Endometrial microvascular endothelial cells (primary cell): Measurements from ENCODE around the gene VCAN. TPM values are rescaled to one million over a fixed set of nuclear protein-coding genes. Genes with fewer than 3 reads are reported as not detected.

ENCODE experiments used
- in situ Hi-C: cut with HindIII; loops from 2 replicates; pipeline ENCODE4 v1.10.0; 2017; ENCODE audit warnings: low sequenced_read_pairs, low pct_unique_long_range_greater_than_20kb; ENCODE audit errors: inconsistent ontology term
- total RNA-seq: library from RNA; depleted of rRNA; stranded (reverse); fragments of >200 nt; gene quantifications from one replicate; pipeline ENCODE4 v1.2.3, GENCODE V29; 2015; ENCODE audit errors: inconsistent ontology term

Gene VCAN
- total RNA-seq, 1 donor from 2014 or later, result 5.5 TPM

DNA sequence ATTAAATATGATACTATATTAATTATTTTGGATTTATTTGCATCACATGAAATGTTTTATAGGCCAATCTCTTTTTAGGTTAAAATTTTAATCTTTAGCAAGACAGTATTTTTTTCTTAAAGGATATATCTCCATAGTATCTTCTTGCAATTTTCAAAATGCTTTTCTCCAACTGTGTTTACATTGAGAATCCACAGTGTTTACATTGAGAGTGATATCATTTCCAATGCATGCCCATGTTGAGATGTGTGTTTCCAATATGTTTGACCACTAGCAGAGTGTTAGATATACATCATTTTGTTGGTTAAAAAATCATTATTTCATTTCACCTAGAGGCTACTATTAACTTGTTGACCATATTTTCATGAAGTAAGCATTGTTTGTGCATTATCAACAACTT is 17.3 kb downstream of the VCAN start:
- in situ Hi-C loops, result no loop called here

GRCh38 chr5:83490203-83490602 is 18.7 kb downstream of the VCAN start:
- in situ Hi-C loops, result no loop called here

DNA sequence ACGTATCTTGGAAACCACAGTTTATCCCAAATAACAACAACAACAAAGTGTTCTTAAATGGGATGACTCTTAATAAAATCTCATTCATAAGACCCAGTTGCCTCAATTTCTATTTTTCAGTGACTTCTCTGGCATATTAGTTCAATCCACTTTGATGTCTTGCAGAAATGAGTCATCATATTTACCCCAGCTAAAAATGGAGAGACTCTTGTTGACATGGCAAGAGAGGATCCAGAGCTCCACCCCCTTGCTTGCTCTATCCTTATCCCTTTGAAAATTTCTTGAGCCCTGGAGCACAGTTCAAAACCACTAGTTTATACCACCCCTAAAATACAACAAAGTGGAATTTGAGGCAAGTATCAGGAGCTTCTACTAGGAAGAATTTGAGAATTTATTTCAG is 20.8 kb downstream of the VCAN start:
- in situ Hi-C loops, result no loop called here

- in situ Hi-C loops, result no loop called here
Measured at GRCh38 chr5:83493644-83494043, 22.1 kb downstream of the VCAN start.

DNA sequence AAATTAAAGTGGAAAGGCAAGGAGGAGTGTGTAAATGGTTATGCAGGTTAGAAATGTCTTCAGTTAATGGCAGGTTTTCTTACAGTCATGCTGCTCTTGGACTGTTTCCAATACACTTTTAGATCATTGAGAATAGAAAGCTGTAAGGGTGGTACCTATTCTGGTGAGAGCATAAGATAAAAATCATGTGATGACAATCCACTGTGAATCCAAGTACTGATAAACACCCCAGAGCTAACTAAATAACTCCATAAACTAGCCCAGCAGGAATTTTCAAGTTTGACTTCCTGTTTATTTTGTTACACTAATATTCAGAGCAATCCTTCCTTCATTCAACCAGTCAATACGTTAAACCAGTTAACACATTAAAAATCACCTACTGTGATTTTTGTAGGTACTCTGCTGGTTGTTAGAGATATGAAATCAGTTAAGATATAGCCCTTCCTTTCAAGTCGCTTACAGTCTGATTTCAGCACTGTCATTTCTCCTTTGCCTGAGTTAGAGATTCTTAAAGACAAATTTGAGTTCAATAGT is 22.6 kb downstream of the VCAN start:
- in situ Hi-C loops, result no loop called here

DNA sequence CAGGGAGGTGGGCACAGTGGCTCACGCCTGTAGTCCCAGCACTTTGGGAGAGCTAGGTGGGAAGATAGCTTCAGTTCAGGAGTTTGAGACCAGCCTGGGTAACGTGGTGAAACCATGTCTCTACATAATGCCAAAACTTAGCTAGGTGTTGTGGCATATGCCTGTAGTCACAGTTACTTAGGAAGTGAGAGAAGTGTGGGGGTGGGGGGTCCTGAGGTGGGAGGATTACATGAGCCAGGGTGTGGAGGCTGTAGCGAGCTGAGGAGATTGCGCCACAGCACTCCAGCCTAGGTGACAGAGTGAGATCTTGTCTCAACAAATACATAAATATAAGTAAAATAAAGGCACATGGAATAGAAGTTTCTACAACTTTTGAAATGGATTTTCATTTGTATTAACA is 23.1 kb downstream of the VCAN start:
- in situ Hi-C loops, result no loop called here

GRCh38 chr5:83496626-83497025 is 25.1 kb downstream of the VCAN start:
- in situ Hi-C loops, result no loop called here

GRCh38 chr5:83498585-83498984 is 27.0 kb downstream of the VCAN start:
- in situ Hi-C loops, result no loop called here

DNA sequence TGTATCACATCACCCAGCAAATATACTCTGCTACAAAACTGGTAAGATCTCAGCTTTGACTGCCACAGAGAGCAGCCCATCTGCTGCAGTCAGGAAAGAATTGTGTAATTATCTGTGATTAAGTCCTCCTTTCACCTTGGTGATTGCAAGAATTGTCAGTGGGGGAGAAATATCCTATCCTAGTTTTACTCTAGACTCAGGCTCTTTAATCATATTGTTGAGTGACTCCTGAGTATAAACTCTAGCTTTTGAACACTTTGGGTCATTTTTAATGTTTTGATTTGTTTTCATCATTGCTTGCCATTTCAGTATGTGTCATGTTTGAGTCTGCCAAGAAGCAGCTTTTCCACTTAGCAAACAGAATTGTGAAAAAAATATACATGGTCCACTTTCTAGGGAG is 32.1 kb downstream of the VCAN start:
- in situ Hi-C loops, result no loop called here

- in situ Hi-C loops, result no loop called here
Measured at GRCh38 chr5:83507431-83507830, 35.9 kb downstream of the VCAN start.

GRCh38 chr5:83509540-83509939 is 38.0 kb downstream of the VCAN start:
- in situ Hi-C loops, result no loop called here

DNA sequence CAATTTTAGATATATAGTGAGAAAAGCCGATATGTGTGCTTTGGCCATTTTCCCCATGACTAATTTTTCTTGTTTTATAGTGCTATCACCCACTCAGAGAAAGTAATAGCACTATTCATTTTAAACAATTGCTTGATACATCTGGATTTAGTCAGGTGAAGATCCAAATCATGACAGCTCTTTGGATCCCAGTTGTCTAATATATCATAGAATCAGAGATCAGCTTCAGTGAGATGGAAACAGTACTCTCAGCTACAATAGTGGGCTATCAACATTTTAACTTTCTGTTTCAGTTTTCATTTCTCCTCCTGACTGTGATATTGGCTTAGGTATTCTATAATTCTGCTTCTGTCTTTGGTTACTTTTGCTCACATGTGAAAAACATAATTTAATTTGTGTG is 38.7 kb downstream of the VCAN start:
- in situ Hi-C loops, result no loop called here

- in situ Hi-C loops, result no loop called here
Measured at GRCh38 chr5:83512061-83512745, 40.7 kb downstream of the VCAN start.

GRCh38 chr5:83513081-83513480 is 41.5 kb downstream of the VCAN start:
- in situ Hi-C loops, result no loop called here

- in situ Hi-C loops, result no loop called here
Measured at GRCh38 chr5:83513491-83513890, 41.9 kb downstream of the VCAN start.

- in situ Hi-C loops, result no loop called here
Measured at GRCh38 chr5:83516377-83516776, 44.8 kb downstream of the VCAN start.

DNA sequence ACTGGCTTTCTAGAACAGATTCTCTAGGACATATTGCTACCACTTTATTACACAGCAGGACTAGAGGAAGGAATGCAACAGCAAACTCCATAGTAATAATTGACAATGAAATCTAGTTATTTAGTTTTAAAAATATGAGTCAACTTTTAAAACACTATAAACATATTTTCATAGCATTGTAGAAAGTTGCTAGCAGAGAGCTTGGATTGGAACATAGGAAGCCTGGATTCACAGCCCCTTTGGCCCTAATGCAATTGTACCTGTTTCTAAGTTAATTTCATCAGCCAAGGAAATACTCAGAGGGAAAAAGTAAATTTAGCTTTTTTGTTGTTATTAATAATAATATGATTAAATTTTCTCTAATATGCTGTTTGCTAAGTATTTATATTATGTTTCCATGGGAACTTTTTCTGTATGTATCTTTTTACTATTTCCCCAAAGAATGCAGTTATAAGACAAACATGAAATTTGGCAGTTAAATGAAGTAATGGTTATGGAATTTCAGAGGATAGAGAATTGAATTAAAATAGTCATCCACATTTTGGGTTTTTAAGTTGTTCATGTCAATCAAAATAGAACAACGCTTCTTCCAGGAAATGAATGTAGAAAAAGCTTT is 45.6 kb downstream of the VCAN start:
- in situ Hi-C loops, result no loop called here

GRCh38 chr5:83517688-83518085 is 46.1 kb downstream of the VCAN start:
- in situ Hi-C loops, result no loop called here

DNA sequence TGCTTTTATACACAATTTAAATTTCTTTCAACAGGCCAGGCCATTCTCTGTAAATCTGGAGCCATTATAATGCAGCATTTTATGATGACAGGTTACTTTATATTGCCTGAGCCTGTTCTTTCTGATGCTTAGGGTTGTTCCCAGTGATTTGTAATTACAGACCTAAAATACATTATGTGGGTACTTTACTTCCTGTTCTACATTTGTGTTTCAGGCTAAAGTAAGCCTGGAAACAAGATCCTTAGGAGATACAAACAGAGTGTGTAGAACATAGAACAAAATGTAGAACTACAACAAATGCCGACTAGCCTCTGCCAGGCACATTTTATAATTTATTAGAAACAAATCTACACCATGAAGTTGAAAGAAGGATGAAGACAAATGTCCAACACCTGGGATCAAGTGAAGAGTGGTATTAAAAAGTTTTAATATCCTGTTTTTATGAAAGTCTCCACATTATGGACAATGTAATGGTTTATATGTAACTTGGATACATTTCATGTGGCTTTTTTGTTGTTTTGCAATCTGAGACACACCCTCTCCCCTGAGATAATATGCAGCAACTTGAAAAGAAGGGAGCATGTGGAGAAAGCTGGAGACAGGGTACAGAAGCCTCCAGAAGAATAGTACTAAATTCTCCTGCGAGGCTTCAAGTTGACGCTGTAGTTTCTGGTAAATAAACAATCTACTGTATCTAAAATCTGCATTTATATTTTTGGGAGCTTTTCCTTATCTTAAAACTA is 46.9 kb downstream of the VCAN start:
- in situ Hi-C loops, result no loop called here

DNA sequence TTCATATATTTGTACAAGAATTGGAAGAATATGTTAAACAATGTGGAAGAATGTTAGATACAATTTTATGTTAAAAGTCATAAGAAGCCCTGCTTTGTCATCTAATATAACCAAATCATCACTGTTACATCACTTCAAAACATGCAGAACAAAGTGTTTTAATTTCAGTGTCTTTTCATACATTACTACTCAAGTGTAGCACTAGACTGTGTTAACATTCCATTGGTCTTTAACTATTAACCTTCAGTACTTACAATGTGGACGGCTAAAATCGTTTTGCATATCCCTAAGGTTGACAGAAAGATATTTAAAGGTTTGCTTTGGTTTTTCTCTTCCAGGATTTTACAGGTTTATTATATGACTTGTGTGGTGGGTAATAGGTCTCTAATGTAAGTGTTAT is 50.9 kb downstream of the VCAN start:
- in situ Hi-C loops, result no loop called here
